ENCODE data around the gene DPP6.
A peak's percentile ranks its signal among the peaks of the same experiment; 100 is the strongest.

The DPP6 gene

GRCh38 chr7:154898973-154899855 lies 847.0 kb downstream of the DPP6 start:
- no peak for DNase-seq

DNA sequence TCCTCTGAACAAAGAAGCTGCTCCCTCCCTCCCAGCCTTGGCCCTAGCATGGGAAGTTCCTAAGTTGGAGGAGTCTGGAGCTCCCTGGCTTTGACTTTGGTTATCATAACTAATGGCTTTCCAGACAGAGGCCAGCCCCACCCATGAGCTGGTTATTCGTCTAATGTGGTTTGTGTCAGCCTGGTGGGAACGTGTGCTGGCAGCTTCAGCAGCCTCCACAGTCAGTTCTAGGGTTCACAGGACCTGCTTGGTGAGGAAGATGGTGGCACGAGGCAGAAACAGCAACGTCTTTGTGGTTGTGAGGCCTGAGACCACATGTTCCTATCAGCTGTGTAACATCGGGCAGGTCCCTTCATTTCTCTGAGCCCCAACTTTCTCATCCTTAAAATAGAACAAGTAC lies 847.7 kb downstream of the DPP6 start:
- no peak for DNase-seq

GRCh38 chr7:154902600-154903082 lies 850.4 kb downstream of the DPP6 start:
- no peak for DNase-seq

- no peak for DNase-seq
These were observed 851.0 kb downstream of the DPP6 start for GRCh38 chr7:154903083-154903731.

GRCh38 chr7:154905146-154905545 lies 852.9 kb downstream of the DPP6 start:
- DNase-seq = no peak

- no peak for DNase-seq
These were observed 853.4 kb downstream of the DPP6 start for GRCh38 chr7:154905615-154906014.

DNA sequence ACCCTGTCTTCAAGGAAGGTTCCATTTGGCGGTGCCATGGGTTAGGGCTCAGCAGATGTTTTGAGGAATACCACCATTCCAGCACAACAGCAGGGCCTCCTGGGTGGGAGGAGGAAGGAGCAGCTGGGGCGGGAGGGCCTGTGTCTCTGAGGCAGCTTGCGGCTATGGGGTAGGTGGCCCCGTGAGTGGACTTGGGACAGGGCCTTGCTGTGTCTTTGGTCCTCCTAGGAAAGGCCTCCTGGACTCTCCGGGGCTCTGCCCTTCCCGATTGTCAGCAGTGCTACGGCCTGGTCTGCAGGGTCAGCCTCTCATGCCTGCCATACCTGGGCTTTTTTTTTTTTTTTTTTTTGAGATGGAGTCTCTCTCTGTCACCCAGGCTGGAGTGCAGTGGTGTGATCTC lies 854.0 kb downstream of the DPP6 start:
- no peak for DNase-seq

- DNase-seq = no peak
These were observed 854.6 kb downstream of the DPP6 start for GRCh38 chr7:154906736-154907355.

GRCh38 chr7:154907651-154908620 lies 855.7 kb downstream of the DPP6 start:
- no peak for DNase-seq

DNA sequence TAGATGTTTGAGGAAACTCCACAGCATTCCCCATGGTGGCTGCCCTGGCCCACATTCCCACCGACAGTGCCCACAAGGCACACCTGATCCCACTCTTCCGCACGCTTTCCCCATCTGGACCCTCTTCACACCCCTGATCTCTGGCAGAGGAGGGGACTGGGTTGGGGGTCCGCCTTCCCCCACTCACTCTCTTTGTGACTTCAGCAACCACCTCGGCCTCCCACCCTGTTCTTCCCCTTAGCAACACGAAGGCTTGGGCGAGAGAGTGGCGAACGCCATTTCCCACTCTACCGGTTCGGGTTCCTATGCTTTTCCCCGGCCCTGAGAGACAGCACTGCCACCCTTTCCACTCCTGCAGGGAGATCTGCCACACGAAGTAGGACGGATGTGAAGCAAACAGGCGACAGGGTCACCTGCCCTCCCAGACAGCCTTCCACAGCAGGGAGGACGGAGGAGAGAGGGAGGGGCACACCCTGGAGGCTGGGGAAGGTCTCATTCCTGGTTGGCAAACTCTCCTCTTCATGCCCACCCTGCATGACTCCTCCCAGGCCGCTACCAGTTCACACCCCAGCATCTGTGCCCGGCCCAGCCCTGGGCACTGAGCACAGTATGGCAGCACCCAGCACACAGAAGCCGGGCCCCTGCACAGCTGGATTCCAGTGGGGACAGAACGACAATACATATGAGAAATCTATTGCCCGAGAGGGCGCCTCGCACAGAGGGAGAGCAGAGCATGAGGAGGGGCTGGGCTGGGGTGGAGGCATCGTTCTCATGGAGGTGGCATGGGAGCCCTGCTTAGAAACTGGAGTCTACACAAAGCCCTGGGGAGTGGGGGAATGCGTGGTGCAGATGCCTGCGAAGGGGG lies 857.3 kb downstream of the DPP6 start:
- no peak for DNase-seq

GRCh38 chr7:154910125-154910524 lies 857.9 kb downstream of the DPP6 start:
- no peak for DNase-seq

DNA sequence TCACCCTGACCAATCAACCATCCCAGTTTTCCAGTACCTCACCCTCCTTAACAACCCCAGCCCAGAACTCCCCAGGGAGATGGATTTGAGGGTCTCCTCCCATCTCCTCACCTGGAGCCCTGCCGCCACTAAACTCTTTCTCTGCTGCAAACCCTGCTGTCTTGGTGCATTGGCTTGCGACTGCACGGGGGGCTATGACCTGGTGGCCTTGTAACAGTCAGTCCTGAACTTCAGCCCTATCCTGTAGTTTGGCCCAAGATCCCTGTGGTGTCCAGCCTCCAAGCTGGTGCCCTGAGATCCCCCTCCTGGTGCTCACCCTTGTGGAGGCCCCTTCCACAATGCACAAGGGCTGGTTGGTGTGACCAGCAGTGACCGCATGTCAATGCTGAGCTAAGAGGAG lies 858.8 kb downstream of the DPP6 start:
- no peak for DNase-seq

- DNase-seq = no peak
These were observed 859.2 kb downstream of the DPP6 start for GRCh38 chr7:154911411-154911810.

DNA sequence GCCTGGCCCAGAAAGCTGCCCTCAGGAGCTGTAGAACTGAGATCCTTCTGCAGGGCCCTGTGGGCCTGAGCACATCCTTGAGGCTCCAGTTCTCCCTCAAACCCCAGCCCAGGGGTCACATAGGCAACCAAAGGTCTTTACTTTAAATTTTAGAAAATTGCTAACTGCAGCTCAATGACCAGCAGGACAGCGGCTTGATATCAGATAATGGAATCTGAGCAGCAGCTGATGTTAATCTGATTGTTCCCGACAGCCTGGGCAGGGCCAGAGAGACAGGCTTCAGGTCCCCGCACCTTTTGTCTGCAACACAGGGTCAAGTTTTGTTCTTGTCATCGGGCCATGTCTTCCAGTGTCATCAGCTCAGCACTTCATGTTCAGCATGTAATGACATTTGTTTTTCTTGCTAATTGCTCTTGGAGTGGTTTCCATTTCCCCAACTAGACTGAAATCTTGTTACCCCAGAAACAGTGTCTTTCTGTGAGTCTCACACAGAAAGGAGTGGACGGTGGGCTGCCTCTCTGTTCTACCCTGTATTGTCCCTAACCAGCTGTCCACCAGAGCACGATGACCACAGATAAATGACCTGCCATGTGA lies 859.8 kb downstream of the DPP6 start:
- DNase-seq = no peak

GRCh38 chr7:154912871-154913637 lies 860.9 kb downstream of the DPP6 start:
- no peak for DNase-seq

GRCh38 chr7:154913638-154914307 lies 861.6 kb downstream of the DPP6 start:
- peak; percentile 57 for DNase-seq

- DNase-seq = no peak
These were observed 862.3 kb downstream of the DPP6 start for GRCh38 chr7:154914308-154914995.

GRCh38 chr7:154914996-154915380 lies 862.8 kb downstream of the DPP6 start:
- no peak for DNase-seq

DNA sequence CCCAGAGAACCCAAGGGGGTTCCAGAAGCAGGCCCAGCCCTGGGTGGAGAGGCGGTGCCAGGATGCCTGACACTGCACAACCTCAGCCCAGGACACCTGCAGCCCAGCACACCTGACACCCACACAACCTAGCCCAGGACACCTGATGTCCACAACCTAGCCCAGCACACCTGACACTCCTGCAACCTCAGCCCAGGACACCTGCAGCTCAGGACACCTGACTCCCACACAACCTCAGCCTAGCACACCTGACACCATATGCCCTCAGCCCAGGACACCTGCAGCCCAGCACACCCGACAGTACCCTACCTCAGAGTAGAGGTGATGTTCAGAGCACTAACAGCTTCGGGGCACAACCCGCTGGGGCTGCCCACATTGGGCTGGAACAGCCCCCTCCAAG lies 863.4 kb downstream of the DPP6 start:
- DNase-seq = no peak

Data from fibroblast of skin of back (primary cell).